ELF-1 (cell line): ENCODE measurements around the gene MGLL.

Experiments used
- DNase-seq: peaks from one replicate; pipeline ENCODE4 v3.0.0-alpha.2; 2016; ENCODE audit warnings: low read depth, low spot score

MGLL gene

GRCh38 chr3:127675651-127676391 lies 146.5 kb downstream of the MGLL start:
- DNase-seq, result no peak

DNA sequence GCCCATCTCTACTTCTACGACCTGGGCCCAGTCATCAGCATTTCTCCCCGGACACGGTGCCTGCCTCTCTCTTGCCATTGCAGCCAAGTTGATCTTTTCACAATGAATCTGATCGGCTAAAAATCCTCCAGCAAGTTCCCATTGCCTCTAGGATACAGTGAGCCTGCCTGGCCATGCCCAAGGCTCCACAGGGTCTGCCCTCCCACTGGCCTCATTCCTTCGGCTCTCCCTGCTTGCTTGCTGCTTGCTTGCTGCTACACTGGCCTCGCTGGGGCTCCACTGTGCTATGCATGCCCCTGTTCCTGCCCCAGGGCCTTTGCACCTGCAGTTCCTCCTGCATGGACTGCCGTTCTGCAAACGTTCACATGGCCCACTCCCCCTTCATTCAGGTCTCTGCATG lies 147.5 kb downstream of the MGLL start:
- no peak for DNase-seq

GRCh38 chr3:127674101-127674721 lies 148.1 kb downstream of the MGLL start:
- DNase-seq, result no peak

DNA sequence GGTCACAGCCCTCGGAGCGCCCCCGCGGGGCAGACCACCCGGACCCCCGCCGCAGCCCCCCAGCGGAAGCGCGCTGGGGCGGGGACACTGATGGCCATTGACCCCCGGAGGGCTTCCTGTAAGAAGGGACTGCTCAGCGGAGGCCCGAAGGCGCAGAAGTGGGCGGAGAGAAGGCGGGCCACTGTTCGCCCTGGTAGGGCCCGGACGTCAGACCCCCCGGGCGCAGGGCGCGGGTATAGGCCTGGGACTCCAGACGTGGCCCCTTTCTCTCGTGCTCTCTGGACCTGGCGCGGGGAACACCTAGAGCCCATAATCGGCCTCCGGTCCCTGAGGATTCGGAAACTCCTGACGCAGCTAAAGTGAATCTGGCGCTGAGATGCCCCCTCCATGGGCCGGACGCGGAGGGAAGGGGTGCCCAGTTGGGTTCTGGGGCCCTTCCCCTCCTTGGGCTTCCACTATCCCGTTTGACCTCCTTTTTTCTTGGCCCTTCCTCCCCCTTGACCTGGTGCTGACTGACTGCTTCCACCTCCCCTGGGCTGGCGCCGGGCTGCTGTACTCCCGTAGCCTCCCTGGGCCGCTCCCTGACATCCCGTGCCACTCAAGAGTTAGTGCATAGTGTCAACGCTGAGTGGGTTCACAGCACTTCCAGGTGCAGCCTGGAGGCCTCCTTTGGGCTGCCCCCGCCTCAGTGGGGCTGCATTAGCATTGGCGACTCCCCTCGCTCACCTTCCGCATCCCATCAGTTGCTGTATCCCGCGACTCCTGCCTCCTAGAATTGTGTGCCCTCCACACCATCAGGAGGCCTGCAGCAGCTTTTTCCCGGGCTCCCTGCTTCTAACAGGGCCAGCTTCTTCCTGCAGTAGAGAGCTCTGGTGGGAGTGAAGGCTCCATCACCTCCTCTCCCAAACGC lies 148.9 kb downstream of the MGLL start:
- peak; percentile 44 for DNase-seq

GRCh38 chr3:127672429-127673190 lies 149.7 kb downstream of the MGLL start, which contains the start of gene ABTB1:
ABTB1 (plus strand) TSS chr3:127672952; CDS start chr3:127673026, 74 bp downstream.
- peak; percentile 76 for DNase-seq

- no peak for DNase-seq
These were observed 150.5 kb downstream of the MGLL start for GRCh38 chr3:127671523-127672428.

DNA sequence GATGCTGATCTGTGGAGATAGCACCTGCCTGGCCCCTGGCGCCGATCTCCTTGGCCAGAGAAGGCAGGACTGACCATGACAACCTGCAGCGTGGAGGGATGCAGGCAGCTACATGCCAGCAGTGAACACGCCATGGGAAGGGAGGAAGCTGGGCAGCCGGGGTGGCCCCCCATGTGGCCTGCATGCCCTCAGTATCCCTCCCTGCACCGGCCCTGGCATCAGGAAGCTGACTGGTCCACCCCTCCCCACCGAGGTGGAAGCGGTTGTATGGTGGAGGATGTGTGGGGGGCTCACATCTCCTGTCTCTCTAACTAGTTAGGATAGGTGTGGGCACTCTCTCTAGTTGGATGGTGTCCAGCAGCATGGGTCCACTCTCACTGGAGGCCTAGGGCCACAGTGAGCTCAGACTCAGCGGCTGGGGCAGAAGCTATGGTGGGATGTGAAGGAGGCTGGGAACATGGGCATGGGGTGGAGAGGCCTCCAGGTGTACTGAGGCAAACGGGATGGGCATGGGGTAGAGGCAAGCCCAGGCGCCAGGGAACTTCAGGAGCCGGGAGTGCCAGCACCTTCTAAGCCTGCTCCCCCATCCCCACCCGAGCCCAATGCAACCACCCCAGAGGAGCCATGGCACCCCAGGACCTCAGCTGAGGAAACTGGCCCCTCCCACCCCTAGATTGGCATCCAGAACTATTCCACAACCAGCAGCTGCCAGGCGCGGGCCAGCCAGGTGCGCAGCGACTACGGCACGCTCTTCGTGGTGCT lies 151.4 kb downstream of the MGLL start:
- DNase-seq, result no peak

DNA sequence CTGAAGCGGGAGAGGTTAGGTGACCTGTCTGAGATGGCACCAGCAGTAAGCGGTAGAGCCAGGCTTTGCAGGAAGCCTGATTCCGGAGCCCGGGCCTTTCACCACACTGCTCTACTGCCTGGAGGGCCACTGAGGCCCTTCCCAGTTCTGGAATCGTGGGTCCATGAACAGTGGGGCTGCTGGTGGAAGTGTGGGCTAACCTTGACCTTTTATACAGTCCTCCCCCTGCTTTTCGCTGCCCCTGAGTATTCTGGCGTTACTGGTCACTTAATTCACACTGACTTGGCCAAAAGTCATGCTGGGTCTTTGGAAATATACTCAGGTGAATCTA lies 152.1 kb downstream of the MGLL start:
- no peak for DNase-seq

GRCh38 chr3:127669541-127670228 lies 152.6 kb downstream of the MGLL start:
- DNase-seq, result no peak

DNA sequence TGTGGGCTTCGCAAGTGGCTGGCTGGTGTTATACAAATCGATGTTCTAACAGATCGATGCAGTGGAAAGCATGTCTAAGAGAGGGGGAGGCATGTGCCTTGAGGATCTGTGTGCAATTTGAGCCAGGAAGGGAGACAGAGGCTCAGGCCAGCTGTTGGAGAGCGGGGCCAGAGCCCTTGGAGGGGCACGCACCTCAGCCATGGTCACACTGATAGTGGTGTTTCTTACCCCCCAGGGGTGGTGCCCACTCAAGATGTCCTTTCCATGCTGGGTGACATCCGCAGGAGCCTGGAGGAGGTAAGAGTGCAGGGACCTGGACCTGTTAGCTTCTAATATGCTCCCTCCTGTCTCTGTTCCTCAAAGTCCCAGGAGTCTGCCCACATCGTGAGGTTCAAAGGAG lies 153.4 kb downstream of the MGLL start:
- DNase-seq, result no peak

DNA sequence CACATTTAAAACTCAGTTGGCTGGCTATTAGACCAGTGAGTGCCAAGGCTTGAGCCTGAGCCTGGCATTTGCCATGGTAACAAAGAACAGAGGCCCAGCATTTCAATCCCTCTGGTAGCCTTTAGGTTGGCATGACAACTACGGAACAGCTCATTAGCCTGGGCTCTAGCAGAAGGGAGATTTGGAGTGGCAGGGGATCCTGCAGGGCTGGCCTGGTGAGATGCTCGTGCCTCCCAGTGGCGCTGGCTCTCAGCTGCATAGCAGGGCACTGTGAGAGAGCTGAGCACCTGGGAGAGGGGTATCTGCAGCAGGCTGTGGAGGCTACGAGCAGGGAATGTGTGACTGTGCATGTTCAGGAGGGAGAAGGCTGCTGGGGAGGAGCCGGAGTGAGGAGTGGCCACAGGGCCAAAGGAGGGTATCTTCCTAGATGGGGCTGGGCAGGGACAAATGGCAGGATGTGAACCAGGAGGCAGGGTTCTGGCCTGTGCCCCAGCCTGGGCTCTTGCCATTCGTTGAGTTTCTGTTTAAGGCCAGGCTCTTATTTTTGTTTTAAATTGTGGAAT lies 155.1 kb downstream of the MGLL start:
- no peak for DNase-seq

- no peak for DNase-seq
These were observed 155.6 kb downstream of the MGLL start for GRCh38 chr3:127666676-127667075.

- DNase-seq, result no peak
These were observed 156.7 kb downstream of the MGLL start for GRCh38 chr3:127665586-127665985.

GRCh38 chr3:127665165-127665564 lies 157.2 kb downstream of the MGLL start:
- DNase-seq, result no peak

- DNase-seq, result no peak
These were observed 159.2 kb downstream of the MGLL start for GRCh38 chr3:127663151-127663550.

- no peak for DNase-seq
These were observed 160.3 kb downstream of the MGLL start for GRCh38 chr3:127662001-127662469.

GRCh38 chr3:127661600-127661999 lies 160.7 kb downstream of the MGLL start:
- no peak for DNase-seq

GRCh38 chr3:127660621-127661251 lies 161.6 kb downstream of the MGLL start:
- DNase-seq, result no peak
